WTC11 (cell line): ENCODE results near the gene GPX4.

Source experiments
- CTCF ChIP-seq: fragments of 200-600 bp; IDR thresholded peaks from 2 replicates; pipeline ENCODE4 v1.8.0; 2022; ENCODE audit warnings: antibody characterized with exemption
- GRHL2 ChIP-seq: fragments of 250-450 bp; sonication (Bioruptor Pico); IDR thresholded peaks from 2 replicates; pipeline ENCODE4 v1.8.0; 2022; ENCODE audit warnings: mild to moderate bottlenecking, moderate library complexity; ENCODE audit not compliant: insufficient replicate concordance, severe bottlenecking

- TF ChIP-seq CTCF, result no peak
- TF ChIP-seq GRHL2, result no peak
Measured at GRCh38 chr19:1154731-1155351, 51.0 kb downstream of the GPX4 start.
